ENCODE measurements around the gene ARHGEF40. TPM values are rescaled to one million over a fixed set of nuclear protein-coding genes. Genes with fewer than 3 reads are reported as not detected.
"Not testable (repeated sequence)": the region's sequence is repeated elsewhere in the genome, so short reads cannot be mapped to it uniquely, and the experiment has no call there.

Gene ARHGEF40
- total RNA-seq, 3 donors from 2014 or later, result 44.3 to 69.3 (median 47.8) TPM

DNA sequence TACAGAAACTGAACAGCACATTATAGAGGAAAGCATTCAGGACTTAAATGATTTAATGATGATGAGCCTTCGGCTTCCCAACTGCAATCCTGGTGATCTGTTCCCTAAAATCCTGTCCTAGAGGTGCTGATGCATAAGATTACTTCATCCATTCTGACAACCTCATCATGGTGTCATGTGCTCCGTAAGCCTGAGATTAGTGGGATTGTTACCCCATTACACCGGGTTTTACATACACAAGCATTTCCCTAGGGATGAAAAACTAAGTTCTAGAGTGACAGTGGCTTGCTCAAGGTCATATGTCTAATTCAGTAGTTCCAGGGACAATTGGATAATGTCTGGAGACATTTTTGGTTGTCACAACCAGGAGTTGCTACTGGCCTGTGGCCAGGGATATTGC lies 32.9 kb upstream of the ARHGEF40 start:
- DNase-seq, result no peak
- peaks cover 20% of the 10 kb centered on the region for H3K4me1 ChIP-seq (ENCODE audit: low read depth)
- TF ChIP-seq, protein P1, sequence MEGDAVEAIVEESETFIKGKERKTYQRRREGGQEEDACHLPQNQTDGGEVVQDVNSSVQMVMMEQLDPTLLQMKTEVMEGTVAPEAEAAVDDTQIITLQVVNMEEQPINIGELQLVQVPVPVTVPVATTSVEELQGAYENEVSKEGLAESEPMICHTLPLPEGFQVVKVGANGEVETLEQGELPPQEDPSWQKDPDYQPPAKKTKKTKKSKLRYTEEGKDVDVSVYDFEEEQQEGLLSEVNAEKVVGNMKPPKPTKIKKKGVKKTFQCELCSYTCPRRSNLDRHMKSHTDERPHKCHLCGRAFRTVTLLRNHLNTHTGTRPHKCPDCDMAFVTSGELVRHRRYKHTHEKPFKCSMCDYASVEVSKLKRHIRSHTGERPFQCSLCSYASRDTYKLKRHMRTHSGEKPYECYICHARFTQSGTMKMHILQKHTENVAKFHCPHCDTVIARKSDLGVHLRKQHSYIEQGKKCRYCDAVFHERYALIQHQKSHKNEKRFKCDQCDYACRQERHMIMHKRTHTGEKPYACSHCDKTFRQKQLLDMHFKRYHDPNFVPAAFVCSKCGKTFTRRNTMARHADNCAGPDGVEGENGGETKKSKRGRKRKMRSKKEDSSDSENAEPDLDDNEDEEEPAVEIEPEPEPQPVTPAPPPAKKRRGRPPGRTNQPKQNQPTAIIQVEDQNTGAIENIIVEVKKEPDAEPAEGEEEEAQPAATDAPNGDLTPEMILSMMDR (IDR thresholded peaks at IDR 0.05), result no peak
- intact Hi-C loops (cut with DNase I, micrococcal nuclease), result no loop called here
- H3K36me3 ChIP-seq (ENCODE audit: low read depth), result no peaks in the 10 kb centered on the region
- ATAC-seq, result no peak
- no peak overlapping the region for H3K4me3 ChIP-seq
- H3K9me3 ChIP-seq, result no peaks in the 10 kb centered on the region

DNA sequence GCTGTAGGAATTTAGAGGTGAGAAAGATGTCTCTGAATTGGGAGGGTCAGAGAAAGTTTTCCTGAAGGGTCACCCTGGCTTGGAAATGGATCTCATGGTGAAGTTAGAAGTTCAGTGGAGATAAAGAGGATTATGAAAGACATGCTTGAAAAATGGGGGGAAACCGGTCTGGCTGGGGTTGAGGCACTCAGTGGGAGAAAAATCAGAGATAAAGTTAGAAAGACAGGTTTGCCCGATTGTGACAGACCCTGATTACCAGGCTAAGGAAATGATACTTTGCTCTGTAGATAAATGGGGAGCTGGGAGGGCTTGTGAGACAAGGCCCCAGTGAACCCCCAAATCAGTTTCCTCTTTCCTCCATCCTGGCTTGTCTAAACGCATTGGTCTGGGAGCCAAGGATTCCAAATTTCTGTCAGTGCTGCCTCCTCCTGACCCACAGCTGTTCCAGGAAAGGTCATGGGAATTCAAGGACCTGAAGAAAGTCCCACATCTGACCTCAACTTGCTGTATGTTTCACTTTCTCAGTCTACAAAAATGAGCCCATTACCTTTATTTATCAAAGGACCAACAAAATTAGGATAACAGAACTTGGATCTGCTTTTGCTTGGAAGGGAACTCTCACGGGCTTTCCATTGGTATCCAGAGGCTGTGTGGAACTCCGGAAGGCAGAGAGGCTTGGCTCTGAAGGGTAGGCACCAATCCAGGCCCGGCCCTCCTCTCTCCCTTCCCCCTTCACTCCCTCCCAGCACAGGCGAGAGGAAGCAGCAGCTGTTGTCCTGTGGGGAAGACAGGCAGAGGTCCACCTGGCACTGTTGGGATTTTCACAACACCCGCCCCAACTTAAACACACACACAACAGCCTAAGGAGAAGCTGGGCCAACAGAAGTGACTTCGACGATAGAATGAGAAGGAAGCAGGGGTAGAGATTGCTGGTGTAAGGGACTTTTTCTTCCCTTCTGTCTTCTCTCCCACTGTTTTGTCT lies 31.4 kb upstream of the ARHGEF40 start:
- Histone ChIP-seq H3K4me3 (no peak overlapping the region), H3K36me3 (ENCODE audit: low read depth) (no peaks in the 10 kb centered on the region), H3K4me1 (ENCODE audit: low read depth) (peaks cover 29% of the 10 kb centered on the region), H3K9me3 (no peaks in the 10 kb centered on the region)
- peak; percentile 83 to 86 (median 85) for DNase-seq
- ATAC-seq, result peak; percentile 93
- TF ChIP-seq, protein P1 (IDR thresholded peaks at IDR 0.05), result no peak
- intact Hi-C loops (cut with DNase I, micrococcal nuclease), result no loop called here

DNA sequence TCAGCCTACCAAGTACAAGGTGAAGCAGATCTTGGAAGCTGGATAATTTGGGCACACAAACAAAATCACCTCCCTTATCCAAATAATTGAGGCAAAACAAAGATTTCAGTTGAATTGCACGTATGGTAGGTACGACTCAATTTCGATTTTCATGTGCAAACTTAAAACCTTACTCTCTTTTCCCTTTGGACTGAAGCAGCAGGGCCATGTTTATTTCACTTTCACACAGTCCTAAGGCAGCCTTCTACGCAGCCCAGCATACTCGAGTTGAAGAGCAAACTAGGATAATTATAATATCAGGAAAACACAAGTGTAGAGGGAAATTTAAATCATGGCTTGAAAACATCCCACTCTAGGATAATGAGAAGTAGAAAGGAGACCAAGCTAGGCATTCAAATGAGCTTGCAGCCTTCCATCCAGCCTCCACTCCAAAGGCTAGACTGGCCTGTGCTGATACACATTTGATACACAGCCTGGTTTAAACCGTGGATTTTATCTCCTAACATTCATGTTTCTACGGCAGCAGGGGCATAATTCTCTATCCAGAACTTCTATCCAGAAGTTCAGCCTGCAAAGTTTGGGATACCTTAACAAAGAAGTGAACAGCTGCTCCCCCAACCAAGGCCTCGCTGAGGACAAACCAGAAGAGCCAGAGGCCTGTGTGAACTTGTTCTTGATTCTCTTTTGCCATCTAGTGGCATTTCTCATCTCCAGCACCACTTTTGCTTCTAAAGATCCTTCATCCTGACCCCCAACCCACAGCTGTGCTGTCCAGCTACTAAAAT lies 30.3 kb upstream of the ARHGEF40 start:
- Histone ChIP-seq H3K36me3 (ENCODE audit: low read depth) (no peaks in the 10 kb centered on the region), H3K4me1 (ENCODE audit: low read depth) (peaks cover 35% of the 10 kb centered on the region), H3K9me3 (no peaks in the 10 kb centered on the region), H3K4me3 (no peak overlapping the region)
- TF ChIP-seq, protein P1 (IDR thresholded peaks at IDR 0.05), result no peak
- intact Hi-C loops (cut with DNase I, micrococcal nuclease), result no loop called here
- DNase-seq, result peak in 1 of 3 donors; percentile 67
- ATAC-seq, result peak; percentile 58

DNA sequence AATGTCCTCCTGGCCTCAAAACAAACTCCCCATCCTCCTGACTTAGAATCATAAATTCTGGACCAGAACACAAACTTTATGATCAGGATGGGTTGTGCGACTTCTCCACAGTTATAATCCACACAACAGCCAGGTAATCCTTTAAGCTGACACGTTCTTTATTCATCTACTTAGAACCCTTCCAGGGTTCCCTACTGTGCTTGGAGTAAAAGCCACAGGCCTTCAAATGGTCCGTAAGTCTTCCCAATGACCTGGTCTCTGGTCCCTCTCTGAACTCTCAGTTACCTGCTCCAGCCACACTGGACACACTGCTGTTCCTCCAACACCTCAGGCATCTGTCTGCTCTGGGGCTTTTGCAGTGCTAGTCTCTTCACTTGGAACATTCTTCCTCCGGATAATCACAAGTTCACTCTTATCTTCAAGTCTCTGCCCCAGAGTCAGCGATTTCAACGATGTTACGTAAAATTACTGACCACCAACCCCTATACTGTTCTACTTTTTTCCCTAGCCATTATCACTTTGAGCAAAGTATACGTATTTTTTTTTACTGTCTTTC lies 29.7 kb upstream of the ARHGEF40 start:
- TF ChIP-seq, protein P1 (IDR thresholded peaks at IDR 0.05), result no peak
- ATAC-seq (no peak), DNase-seq (no peak)
- Histone ChIP-seq H3K36me3 (ENCODE audit: low read depth) (no peaks in the 10 kb centered on the region), H3K4me1 (ENCODE audit: low read depth) (peaks cover 35% of the 10 kb centered on the region), H3K4me3 (no peak overlapping the region), H3K9me3 (no peaks in the 10 kb centered on the region)
- intact Hi-C loops (cut with DNase I, micrococcal nuclease), result no loop called here

DNA sequence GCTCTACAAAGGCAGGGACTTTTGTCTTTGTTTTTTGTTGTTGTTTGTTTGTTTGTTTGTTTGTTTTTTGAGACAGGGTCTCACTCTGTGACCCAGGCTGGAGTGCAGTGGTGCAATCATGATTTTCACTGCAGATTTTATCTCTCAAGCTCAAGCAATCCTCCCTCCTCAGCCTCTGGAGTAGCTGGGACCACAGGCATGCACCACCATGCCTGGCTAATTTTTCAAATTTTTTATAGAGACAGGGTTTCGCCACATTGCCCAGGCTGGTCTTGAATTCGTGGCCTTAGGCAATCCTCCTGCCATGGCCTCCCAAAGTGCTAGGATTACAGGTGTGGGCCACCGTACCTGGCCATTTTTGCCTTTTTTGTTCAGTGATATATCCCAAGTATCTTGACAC lies 29.2 kb upstream of the ARHGEF40 start:
- peaks cover 35% of the 10 kb centered on the region for H3K4me1 ChIP-seq (ENCODE audit: low read depth)
- H3K36me3 ChIP-seq (ENCODE audit: low read depth); H3K4me3 ChIP-seq; H3K9me3 ChIP-seq; intact Hi-C loops (cut with DNase I, micrococcal nuclease); ATAC-seq; DNase-seq: not testable (repeated sequence)

All from mucosa of descending colon (tissue), 3 donors.